Panc1 (cell line): Measurements from ENCODE around the gene SLC22A2.

ENCODE experiments used
- POLR2AphosphoS5 ChIP-seq: IDR thresholded peaks from 2 replicates; pipeline ENCODE4 v1.6.1; 2012; ENCODE audit warnings: mild to moderate bottlenecking, low read depth, low read length, moderate library complexity
- SIN3A ChIP-seq: IDR thresholded peaks from 2 replicates; pipeline ENCODE4 v1.6.1; 2012; ENCODE audit warnings: low read depth, mild to moderate bottlenecking, low read length, moderate library complexity, borderline replicate concordance; ENCODE audit not compliant: insufficient read depth
- TCF7L2 ChIP-seq: IDR thresholded peaks from 2 replicates; pipeline ENCODE4 v1.6.1; 2011; ENCODE audit warnings: mild to moderate bottlenecking, low read depth, low read length, inconsistent platforms
- TF ChIP-seq, protein P1 (sequence below): fragments of 450-650 bp; IDR thresholded peaks from 2 replicates; pipeline ENCODE4 v1.5.1; 2017; ENCODE audit warnings: mild to moderate bottlenecking
- TF ChIP-seq, protein P2 (sequence below), 2 experiments: IDR thresholded peaks; 2 replicates each; pipeline ENCODE4 v1.6.1; 2011 to 2012; ENCODE audit warnings: low read depth in 2 of 2, control low read depth in 1 of 2, low read length in 1 of 2, mild to moderate bottlenecking in 1 of 2, moderate library complexity in 1 of 2; ENCODE audit not compliant: insufficient read depth in 1 of 2

DNA sequence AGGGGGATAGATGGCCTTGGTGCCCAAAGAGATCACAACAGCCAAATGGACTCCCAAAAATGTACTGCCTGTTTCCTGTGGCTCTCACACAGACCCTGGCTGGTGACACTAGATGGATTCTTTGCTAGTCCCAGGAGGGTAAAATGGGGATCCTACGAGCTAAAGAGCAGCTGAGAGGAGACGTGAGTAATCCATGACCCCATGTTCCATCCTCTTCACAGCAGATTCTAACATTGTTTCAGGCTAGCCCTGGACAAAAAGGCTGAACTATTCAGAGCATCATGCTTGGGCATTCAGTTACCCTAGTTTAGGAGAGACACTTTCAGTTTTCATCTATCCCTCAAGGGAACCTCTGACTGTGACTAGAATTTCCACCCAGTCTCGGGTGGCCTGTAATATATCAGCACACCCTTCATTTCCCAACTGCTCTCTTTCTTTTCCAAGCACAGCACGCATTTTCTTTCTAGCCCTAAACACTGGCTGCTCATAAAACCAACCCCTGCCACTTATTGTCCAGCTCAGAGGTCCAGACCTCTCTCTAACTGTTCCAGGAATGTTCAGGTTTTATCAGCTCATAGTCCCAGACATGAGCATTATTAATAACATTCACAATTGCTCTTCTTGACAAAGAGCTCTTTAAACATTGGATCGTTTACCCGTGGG lies 88.5 kb downstream of the SLC22A2 start:
- TF ChIP-seq, protein P1, sequence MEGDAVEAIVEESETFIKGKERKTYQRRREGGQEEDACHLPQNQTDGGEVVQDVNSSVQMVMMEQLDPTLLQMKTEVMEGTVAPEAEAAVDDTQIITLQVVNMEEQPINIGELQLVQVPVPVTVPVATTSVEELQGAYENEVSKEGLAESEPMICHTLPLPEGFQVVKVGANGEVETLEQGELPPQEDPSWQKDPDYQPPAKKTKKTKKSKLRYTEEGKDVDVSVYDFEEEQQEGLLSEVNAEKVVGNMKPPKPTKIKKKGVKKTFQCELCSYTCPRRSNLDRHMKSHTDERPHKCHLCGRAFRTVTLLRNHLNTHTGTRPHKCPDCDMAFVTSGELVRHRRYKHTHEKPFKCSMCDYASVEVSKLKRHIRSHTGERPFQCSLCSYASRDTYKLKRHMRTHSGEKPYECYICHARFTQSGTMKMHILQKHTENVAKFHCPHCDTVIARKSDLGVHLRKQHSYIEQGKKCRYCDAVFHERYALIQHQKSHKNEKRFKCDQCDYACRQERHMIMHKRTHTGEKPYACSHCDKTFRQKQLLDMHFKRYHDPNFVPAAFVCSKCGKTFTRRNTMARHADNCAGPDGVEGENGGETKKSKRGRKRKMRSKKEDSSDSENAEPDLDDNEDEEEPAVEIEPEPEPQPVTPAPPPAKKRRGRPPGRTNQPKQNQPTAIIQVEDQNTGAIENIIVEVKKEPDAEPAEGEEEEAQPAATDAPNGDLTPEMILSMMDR: no peak
- TF ChIP-seq SIN3A: no peak
- no peak for TF ChIP-seq POLR2AphosphoS5
- TF ChIP-seq, protein P2, sequence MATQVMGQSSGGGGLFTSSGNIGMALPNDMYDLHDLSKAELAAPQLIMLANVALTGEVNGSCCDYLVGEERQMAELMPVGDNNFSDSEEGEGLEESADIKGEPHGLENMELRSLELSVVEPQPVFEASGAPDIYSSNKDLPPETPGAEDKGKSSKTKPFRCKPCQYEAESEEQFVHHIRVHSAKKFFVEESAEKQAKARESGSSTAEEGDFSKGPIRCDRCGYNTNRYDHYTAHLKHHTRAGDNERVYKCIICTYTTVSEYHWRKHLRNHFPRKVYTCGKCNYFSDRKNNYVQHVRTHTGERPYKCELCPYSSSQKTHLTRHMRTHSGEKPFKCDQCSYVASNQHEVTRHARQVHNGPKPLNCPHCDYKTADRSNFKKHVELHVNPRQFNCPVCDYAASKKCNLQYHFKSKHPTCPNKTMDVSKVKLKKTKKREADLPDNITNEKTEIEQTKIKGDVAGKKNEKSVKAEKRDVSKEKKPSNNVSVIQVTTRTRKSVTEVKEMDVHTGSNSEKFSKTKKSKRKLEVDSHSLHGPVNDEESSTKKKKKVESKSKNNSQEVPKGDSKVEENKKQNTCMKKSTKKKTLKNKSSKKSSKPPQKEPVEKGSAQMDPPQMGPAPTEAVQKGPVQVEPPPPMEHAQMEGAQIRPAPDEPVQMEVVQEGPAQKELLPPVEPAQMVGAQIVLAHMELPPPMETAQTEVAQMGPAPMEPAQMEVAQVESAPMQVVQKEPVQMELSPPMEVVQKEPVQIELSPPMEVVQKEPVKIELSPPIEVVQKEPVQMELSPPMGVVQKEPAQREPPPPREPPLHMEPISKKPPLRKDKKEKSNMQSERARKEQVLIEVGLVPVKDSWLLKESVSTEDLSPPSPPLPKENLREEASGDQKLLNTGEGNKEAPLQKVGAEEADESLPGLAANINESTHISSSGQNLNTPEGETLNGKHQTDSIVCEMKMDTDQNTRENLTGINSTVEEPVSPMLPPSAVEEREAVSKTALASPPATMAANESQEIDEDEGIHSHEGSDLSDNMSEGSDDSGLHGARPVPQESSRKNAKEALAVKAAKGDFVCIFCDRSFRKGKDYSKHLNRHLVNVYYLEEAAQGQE (IDR thresholded peaks at IDR 0.05; ENCODE audit: insufficient read depth in 1 of 2, low read depth in 2 of 2, low read length in 1 of 2): no peak
- no peak for TF ChIP-seq TCF7L2
